ENCODE data around the gene CCDC88C.

The CCDC88C gene

GRCh38 chr14:91374879-91375702, 42.5 kb downstream of the CCDC88C start:
- Histone ChIP-seq H2AFZ (no peak overlapping the region), H3K27ac (no peak overlapping the region), H3K4me1 (peaks cover 36% of the 10 kb centered on the region), H3K4me3 (ENCODE audit: low read depth, low read length) (no peak overlapping the region), H3K79me2 (peaks cover 43% of the 10 kb centered on the region), H3K9me3 (ENCODE audit: control insufficient read depth, low read length) (no peaks in the 10 kb centered on the region), H3K36me3 (ENCODE audit: control insufficient read depth, insufficient read depth, low read length) (no peaks in the 10 kb centered on the region), H3K9ac (no peak overlapping the region), H3K27me3 (ENCODE audit: control insufficient read depth, insufficient read depth, low read length) (no peaks in the 10 kb centered on the region), H3K4me2 (ENCODE audit: low read length) (no peak overlapping the region)
- no peak for TF ChIP-seq CTCF (IDR thresholded peaks at IDR 0.05)

GRCh38 chr14:91374287-91374878, 43.2 kb downstream of the CCDC88C start:
- no peaks in the 10 kb centered on the region for H3K36me3 ChIP-seq (ENCODE audit: control insufficient read depth, insufficient read depth, low read length)
- no peak overlapping the region for H3K27ac ChIP-seq
- no peak overlapping the region for H3K9ac ChIP-seq
- H3K4me2 ChIP-seq (ENCODE audit: low read length), result no peak overlapping the region
- peaks cover 37% of the 10 kb centered on the region for H3K79me2 ChIP-seq
- no peak overlapping the region for H3K4me3 ChIP-seq (ENCODE audit: low read depth, low read length)
- H3K4me1 ChIP-seq, result peaks cover 43% of the 10 kb centered on the region
- H2AFZ ChIP-seq, result no peak overlapping the region
- H3K9me3 ChIP-seq (ENCODE audit: control insufficient read depth, low read length), result no peaks in the 10 kb centered on the region
- H3K27me3 ChIP-seq (ENCODE audit: control insufficient read depth, insufficient read depth, low read length), result no peaks in the 10 kb centered on the region
- TF ChIP-seq CTCF (IDR thresholded peaks at IDR 0.05), result no peak

DNA sequence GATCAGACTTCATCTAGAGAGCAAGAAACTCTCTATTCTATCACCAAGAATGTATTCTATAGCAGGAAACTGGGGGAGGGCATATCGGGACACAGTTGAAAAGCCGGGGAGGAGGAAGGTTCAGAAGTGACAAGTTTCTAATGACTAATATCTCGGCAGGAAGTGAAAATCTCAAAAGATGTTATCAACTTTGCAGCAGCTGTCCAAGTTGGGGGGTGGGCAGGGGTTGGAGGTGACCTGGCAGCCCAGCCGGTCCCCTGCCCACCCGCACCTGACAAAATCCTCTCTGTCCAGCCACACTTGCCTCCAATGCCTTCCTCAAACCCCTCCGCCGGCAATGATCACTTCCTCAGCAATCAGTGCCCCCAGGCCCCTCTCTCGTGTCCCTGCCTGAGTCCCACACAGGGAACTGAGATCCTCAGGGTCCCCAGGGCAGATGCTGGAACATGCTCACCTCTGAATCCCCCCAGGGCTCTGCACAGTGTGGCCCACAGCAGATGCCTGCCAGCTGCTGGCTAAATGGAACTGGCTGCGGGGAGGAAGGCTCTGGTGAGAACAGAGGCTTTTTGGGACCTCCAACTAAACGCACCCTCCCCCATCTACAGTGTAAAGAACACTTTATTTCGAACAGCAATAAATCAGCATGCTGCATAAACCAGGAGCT, 43.9 kb downstream of the CCDC88C start:
- Histone ChIP-seq H3K4me3 (ENCODE audit: low read depth, low read length) (no peak overlapping the region), H3K9me3 (ENCODE audit: control insufficient read depth, low read length) (no peaks in the 10 kb centered on the region), H3K27ac (no peak overlapping the region), H3K4me2 (ENCODE audit: low read length) (peak overlapping the region; percentile 39), H3K27me3 (ENCODE audit: control insufficient read depth, insufficient read depth, low read length) (no peaks in the 10 kb centered on the region), H2AFZ (peak overlapping the region; percentile 70), H3K9ac (no peak overlapping the region), H3K79me2 (peaks cover 33% of the 10 kb centered on the region), H3K4me1 (peaks cover 44% of the 10 kb centered on the region), H3K36me3 (ENCODE audit: control insufficient read depth, insufficient read depth, low read length) (no peaks in the 10 kb centered on the region)
- no peak for TF ChIP-seq CTCF (IDR thresholded peaks at IDR 0.05)

GRCh38 chr14:91372671-91373495, 44.7 kb downstream of the CCDC88C start:
- peaks cover 44% of the 10 kb centered on the region for H3K4me1 ChIP-seq
- H3K36me3 ChIP-seq (ENCODE audit: control insufficient read depth, insufficient read depth, low read length), result no peaks in the 10 kb centered on the region
- peaks cover 33% of the 10 kb centered on the region for H3K79me2 ChIP-seq
- H3K9me3 ChIP-seq (ENCODE audit: control insufficient read depth, low read length), result no peaks in the 10 kb centered on the region
- H2AFZ ChIP-seq, result peak overlapping the region; percentile 70
- H3K4me3 ChIP-seq (ENCODE audit: low read depth, low read length), result no peak overlapping the region
- H3K27ac ChIP-seq, result peak overlapping the region; percentile 29
- TF ChIP-seq CTCF (IDR thresholded peaks at IDR 0.05), result no peak
- H3K27me3 ChIP-seq (ENCODE audit: control insufficient read depth, insufficient read depth, low read length), result no peaks in the 10 kb centered on the region
- no peak overlapping the region for H3K9ac ChIP-seq
- peak overlapping the region; percentile 39 for H3K4me2 ChIP-seq (ENCODE audit: low read length)

Data from parathyroid adenoma (tissue), 2 donors.